Naive thymus-derived CD8-positive, alpha-beta T cell (primary cell): Measurements from ENCODE around the gene C1QTNF6. TPM values are rescaled to one million over a fixed set of nuclear protein-coding genes. Genes with fewer than 3 reads are reported as not detected.
A peak's percentile ranks its signal among the peaks of the same experiment; 100 is the strongest.

Source experiments
- ATAC-seq, 2 donors: fragments of 150-1000 bp; cut with Tn5 transposase in 1 of 2; sonication (Bioruptor Pico), chemical (Tn5 transposase) in 1 of 2; 1 replicate in 1 of 2; 2 replicates in 1 of 2; pipeline ENCODE4 v1.10.0; 2021; ENCODE audit warnings: mild to moderate bottlenecking in 2 of 2, moderate library complexity in 2 of 2
- POLR2A ChIA-PET: fragments of 350-600 bp; sonication (Branson Sonifier 250); formaldehyde crosslinking; loops from one replicate; lab custom pipeline; 2021; ENCODE audit warnings: antibody characterized with exemption; lab: Charles Lee
- DNase-seq, 10 donors: peaks; one replicate each; pipeline versions ENCODE4 v3.0.0 to v3.0.0-alpha.2; 2020 to 2022
- H3K27ac Mint-ChIP-seq, 10 donors: one replicate each; pipeline ENCODE4 v1.8.0; 2020 to 2022; ENCODE audit warnings: mild to moderate bottlenecking in 10 of 10, mixed read lengths in 10 of 10, moderate library complexity in 4 of 10, inconsistent platforms in 1 of 10
- H3K27me3 Mint-ChIP-seq, 5 donors: one replicate each; pipeline ENCODE4 v1.8.0; 2021 to 2022; ENCODE audit warnings: mixed read lengths in 5 of 5
- H3K36me3 Mint-ChIP-seq, 3 donors: one replicate each; pipeline ENCODE4 v1.8.0; 2020 to 2022; ENCODE audit warnings: mixed read lengths in 3 of 3, mild to moderate bottlenecking in 2 of 3, inconsistent platforms in 1 of 3
- H3K4me1 Mint-ChIP-seq, 4 donors: one replicate each; pipeline ENCODE4 v1.8.0; 2021 to 2022; ENCODE audit warnings: mixed read lengths in 4 of 4
- H3K4me3 Mint-ChIP-seq, 10 donors: one replicate each; pipeline ENCODE4 v1.8.0; 2020 to 2022; ENCODE audit warnings: mild to moderate bottlenecking in 10 of 10, mixed read lengths in 10 of 10, moderate library complexity in 6 of 10, inconsistent platforms in 1 of 10
- H3K9me3 Mint-ChIP-seq, 9 donors: one replicate each; pipeline ENCODE4 v1.8.0; 2020 to 2022; ENCODE audit warnings: mixed read lengths in 9 of 9, mild to moderate bottlenecking in 3 of 9, inconsistent platforms in 1 of 9, moderate library complexity in 1 of 9
- polyA plus RNA-seq, 3 donors: library from polyadenylated mRNA; unstranded; fragments of 300-500 nt; fragmentation: Illumina TruSeq; gene quantifications; one replicate each; pipeline ENCODE4 v1.2.3, GENCODE V29; 2021
- total RNA-seq, 8 experiments: library from RNA in 2 of 8; stranded (reverse) in 2 of 8; gene quantifications; one replicate each; pipeline ENCODE4 v1.2.3 and lab custom pipeline; 2021 to 2026

Gene C1QTNF6
- total and polyA plus RNA-seq, 5 experiments from 2014 or later = 0.68 to 25.7 (median 4.0) TPM

DNA sequence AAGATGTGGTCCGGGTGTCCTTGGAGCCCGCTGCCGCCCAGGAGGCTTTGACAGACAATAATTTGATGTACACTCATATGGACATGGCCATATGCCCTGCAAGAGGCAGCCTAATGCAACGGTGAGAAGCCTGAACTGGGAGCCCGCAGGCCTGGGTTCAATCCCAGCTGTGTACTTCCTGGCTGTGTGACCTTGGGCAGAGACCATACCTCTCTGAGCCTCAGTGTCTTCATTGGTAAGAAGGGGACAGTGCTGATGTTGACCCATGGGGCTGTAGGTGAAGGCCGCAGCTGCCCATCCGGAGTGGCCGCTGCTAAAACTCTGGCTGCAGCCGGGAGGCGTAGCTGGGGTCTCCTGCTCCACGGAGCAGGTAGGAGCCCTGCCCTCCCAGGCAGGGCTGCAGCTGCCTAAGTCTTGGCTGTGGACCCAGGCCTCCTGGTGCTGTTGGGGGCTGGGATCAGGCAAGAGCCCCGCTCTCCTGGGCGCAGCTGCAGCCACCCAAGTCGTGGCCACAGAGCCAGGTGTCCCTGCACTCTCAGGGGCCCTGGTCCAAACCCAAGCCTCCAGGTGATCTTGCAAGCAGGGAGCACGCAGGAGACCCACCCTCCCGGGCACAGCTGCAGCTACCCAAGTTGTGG, 47.2 kb downstream of the C1QTNF6 start:
- H3K4me3 Mint-ChIP-seq = no peak overlapping the region
- POLR2A ChIA-PET = interaction anchor here (1.7 to 2.4 kb wide), 2 partner anchors 9 to 25 kb away, joined by 4 to 10 read pairs; partner anchors contain the start of gene IL2RB
- H3K4me1 Mint-ChIP-seq = peaks cover 23 to 52% (median 38%) of the 10 kb centered on the region in 4 donors
- no peaks in the 10 kb centered on the region for H3K27me3 Mint-ChIP-seq
- H3K36me3 Mint-ChIP-seq = peaks cover 3 to 79% (median 20%) of the 10 kb centered on the region in 3 donors
- H3K9me3 Mint-ChIP-seq = no peaks in the 10 kb centered on the region
- H3K27ac Mint-ChIP-seq = peak overlapping the region in 7 of 10 donors; percentile 23 to 80 (median 70)
- peak in 1 of 10 donors; percentile 37 for DNase-seq
- ATAC-seq = no peak

DNA sequence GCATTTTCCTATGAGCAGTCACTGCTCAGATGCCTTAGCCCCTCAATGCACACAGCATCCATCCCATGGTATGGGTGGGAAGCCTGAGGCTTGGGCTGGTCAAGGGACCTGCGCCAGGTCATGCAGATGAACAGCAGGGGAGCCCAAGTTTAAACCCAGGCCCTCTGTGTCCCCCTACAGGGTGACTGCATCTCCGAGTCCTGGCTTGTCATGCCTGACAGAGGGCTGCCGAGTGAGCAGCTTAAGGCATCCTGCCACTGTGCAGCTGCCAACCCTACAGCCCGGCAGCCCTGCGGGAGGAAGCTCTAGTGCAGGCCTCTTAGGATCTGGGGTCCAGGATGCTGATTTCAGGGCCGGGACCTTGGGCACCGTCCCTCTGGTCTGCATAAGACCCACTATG, 48.3 kb downstream of the C1QTNF6 start:
- Mint-ChIP-seq H3K4me1 (peaks cover 16 to 45% (median 28%) of the 10 kb centered on the region in 4 donors), H3K4me3 (no peak overlapping the region), H3K36me3 (peaks cover 3 to 83% (median 20%) of the 10 kb centered on the region in 3 donors), H3K9me3 (no peaks in the 10 kb centered on the region), H3K27me3 (no peaks in the 10 kb centered on the region), H3K27ac (peak overlapping the region in 2 of 10 donors; percentile 55 to 58)
- peak in 1 of 10 donors; percentile 59 for DNase-seq
- POLR2A ChIA-PET = interaction anchor here (1.0 to 2.4 kb wide), 2 partner anchors 10 to 26 kb away, joined by 3 to 10 read pairs; partner anchors contain the start of gene IL2RB
- no peak for ATAC-seq

DNA sequence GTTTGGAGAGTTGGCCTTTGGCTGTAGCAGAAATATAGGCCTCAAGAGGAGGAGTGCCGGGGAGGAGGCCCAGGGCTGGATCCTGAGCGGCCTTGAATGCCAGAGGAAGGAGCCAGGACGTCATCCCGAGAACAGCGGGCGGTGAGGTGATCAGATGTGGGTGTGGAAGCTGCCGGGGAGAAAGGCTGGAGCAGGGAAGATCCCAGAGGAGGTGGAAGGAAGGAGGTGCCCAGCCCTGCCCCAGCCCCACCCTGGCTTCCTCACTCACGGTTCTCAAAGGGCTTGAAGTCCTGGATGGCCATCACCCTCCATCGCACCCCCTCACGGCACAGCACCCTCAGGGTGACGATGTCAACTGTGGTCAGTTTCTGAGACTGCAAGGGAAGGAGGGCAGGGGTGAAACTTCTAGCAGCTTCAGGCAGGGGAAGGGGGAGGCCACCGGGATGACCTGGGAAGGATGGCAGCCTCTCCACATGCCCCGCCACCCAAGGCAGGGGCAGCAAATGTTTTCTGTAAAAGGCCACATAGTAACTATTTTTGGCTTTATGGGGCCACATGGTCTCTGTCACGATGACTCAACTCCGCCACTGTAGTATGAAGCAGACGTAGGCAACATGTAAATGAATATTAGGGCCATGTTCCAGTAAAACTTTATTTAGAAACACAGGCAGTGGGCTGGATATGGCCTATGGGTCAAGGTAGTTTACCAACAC, 49.0 kb downstream of the C1QTNF6 start:
- peak in 1 of 10 donors; percentile 52 for DNase-seq
- H3K4me1 Mint-ChIP-seq = peaks cover 14 to 42% (median 21%) of the 10 kb centered on the region in 4 donors

DNA sequence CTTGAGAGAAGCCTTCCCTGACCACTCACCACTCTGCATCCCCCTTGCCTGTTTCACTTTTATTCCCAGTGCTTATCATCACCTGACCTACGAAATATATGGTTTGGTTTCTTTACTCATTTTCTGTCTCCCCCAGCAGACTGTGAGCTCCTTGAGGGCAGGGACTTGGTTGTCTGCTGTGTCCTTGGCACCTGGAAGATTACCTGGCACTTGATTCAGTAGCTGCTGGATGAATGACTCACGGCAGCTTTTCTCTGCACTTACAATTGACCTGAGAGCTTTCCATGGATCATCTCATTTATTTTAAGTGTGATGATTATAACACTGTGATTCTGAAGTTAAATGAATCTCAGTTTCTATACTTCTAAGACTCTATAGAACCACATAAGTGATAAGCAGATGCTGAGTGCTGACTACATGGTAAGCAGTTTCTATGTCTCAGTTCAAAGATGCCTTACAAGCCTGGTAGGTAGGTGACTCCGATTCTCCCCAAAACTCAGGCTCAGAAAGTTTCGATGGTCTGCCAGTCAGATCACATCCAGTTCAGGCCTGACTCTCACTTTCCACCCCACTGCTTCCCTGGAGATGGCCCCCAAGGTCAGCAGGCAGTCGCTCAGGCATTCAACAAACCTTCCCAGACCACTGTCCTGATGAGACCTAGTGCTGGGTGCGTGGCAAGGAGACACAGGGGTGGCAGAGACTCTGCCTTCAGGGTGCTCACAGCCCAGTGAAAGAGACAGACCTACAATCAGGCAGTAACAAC, 50.0 kb downstream of the C1QTNF6 start:
- Mint-ChIP-seq H3K36me3 (peaks cover 3 to 83% (median 13%) of the 10 kb centered on the region in 3 donors), H3K27me3 (no peaks in the 10 kb centered on the region), H3K9me3 (no peaks in the 10 kb centered on the region), H3K27ac (peak overlapping the region; percentile 48 to 90 (median 80)), H3K4me3 (no peak overlapping the region), H3K4me1 (peaks cover 9 to 33% (median 14%) of the 10 kb centered on the region in 4 donors)
- POLR2A ChIA-PET = interaction anchor here (2.9 kb wide), 1 partner anchor 11 kb away, joined by 14 read pairs; the partner anchor contains the start of gene IL2RB
- DNase-seq (no peak), ATAC-seq (no peak)

More for the DNA sequence above, 49.0 kb downstream of the C1QTNF6 start:
- no peak for ATAC-seq
- H3K27me3 Mint-ChIP-seq = no peaks in the 10 kb centered on the region
- H3K9me3 Mint-ChIP-seq = no peaks in the 10 kb centered on the region
- H3K4me3 Mint-ChIP-seq = no peak overlapping the region
- peak overlapping the region in 9 of 10 donors; percentile 37 to 89 (median 79) for H3K27ac Mint-ChIP-seq
- POLR2A ChIA-PET = interaction anchor here (1.0 kb wide), 1 partner anchor 27 kb away, joined by 3 read pairs; no protein-coding TSS in a partner anchor
- H3K36me3 Mint-ChIP-seq = peaks cover 3 to 83% (median 18%) of the 10 kb centered on the region in 3 donors

DNA sequence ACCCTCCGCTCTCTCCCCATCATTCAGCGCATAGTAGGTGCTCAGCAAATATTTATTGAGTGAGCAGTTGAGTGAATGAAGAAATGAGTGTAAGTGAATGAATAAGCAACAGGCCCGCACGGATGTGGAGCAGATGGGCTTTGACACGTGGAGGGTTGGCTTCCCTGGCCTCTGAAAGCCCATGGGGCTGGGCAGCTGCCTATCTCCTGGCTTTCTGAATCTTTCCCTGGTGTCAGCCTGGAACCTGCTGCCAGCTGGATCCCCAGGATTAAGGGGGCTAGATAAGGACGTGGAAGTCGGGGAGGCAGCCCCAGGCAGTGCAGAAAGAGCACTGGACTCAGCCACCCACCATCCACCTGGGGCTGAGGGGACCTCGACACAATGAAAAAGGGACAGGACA, 50.9 kb downstream of the C1QTNF6 start:
- no peak overlapping the region for H3K4me3 Mint-ChIP-seq

DNA sequence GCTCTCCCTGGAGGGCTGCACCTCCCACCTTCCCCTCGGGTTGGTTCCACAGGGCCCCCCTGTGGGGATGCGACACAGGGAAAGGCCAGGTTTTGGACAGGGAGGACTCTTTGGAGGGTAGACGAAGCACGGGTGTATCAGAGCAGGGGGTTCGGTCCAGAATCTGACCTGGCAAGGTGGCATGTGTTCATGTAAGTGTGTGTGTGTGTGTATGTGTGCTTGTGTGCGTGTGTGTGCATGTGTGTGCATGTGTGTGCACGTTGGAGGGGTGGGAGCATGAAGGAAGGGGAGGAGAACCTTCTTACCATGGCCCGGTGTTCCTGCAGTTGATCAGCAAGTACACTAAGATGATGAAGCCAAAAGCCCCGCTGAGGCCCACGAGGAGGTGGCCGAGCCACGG, 53.0 kb downstream of the C1QTNF6 start:
- Mint-ChIP-seq H3K27me3 (no peaks in the 10 kb centered on the region), H3K27ac (peak overlapping the region in 3 of 10 donors; percentile 25 to 70 (median 53)), H3K4me1 (peaks cover 8 to 37% (median 17%) of the 10 kb centered on the region in 4 donors), H3K4me3 (no peak overlapping the region), H3K36me3 (peaks cover 3 to 87% (median 10%) of the 10 kb centered on the region in 3 donors), H3K9me3 (no peaks in the 10 kb centered on the region)
- DNase-seq (no peak), ATAC-seq (no peak)
- POLR2A ChIA-PET = interaction anchor here (0.7 to 2.9 kb wide), 2 partner anchors 14 to 15 kb away, joined by 3 to 14 read pairs; partner anchors contain the start of gene IL2RB

More for the DNA sequence above, 50.9 kb downstream of the C1QTNF6 start:
- Mint-ChIP-seq H3K36me3 (peaks cover 3 to 83% (median 10%) of the 10 kb centered on the region in 3 donors), H3K9me3 (no peaks in the 10 kb centered on the region), H3K27me3 (no peaks in the 10 kb centered on the region), H3K4me1 (peaks cover 7 to 35% (median 16%) of the 10 kb centered on the region in 4 donors), H3K27ac (peak overlapping the region in 9 of 10 donors; percentile 56 to 90 (median 79))
- POLR2A ChIA-PET = interaction anchor here (2.9 kb wide), 1 partner anchor 12 kb away, joined by 14 read pairs; the partner anchor contains the start of gene IL2RB
- DNase-seq (no peak), ATAC-seq (no peak)

DNA sequence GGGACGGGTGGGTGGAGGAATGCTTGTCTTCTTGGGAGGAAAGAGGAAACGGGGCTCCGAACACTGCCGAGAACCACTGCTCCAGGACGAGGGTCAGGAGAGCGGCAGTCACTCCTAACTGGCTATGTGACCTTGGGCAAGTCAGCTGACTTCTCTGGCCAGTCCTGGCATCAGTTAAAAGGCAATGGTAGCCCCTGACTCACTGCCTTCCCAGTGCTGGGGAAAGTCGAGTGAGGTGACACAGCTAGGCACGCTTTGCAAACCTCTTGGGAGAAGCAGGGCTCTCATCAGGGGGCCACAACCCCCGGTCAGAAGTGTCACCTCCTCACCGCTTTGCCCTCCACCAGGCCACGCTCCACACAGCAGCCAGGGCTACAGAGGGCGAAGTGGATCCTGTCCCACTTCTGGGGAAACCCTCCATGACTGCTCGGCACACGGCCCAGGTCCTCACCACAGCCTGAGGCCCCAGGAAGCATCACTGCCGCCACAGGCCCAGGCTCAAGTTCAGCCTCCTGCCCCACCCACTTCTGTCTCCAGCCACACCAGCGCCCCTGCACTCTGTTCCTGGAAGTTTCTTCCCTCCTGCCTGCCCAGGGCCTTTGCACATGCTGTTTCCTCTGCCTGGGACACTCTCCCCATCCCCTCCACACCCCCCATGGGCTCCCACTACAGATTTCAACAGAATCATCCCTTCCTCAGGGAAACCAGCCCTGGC, 54.6 kb downstream of the C1QTNF6 start:
- Mint-ChIP-seq H3K36me3 (peaks cover 0 to 80% (median 10%) of the 10 kb centered on the region in 3 donors), H3K27me3 (no peaks in the 10 kb centered on the region), H3K27ac (peak overlapping the region in 7 of 10 donors; percentile 34 to 79 (median 67)), H3K4me3 (no peak overlapping the region), H3K4me1 (peaks cover 7 to 33% (median 18%) of the 10 kb centered on the region in 4 donors), H3K9me3 (no peaks in the 10 kb centered on the region)
- no peak for ATAC-seq
- DNase-seq = no peak
- POLR2A ChIA-PET = interaction anchor here (1.9 kb wide), 1 partner anchor 11 kb away, joined by 8 read pairs; no protein-coding TSS in a partner anchor

DNA sequence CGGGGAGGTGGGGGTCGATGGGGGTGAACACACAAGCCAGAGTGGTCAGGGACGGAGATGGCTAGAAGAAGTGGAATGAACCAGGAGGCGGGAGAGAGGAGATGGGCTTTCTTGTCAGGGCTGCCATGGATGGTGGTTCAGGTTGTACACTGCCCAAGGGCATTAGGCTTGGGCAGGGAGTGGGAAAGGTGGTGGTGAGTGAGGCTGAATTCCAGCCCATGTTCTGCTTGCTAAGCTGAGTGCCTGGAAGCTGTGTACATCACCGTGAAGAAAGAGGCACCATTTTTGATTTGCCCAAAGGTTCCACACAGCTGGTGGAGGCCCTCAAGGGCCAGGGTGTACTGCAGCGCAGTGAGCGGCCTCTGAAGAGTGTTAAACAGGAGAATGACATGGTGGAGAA, 55.3 kb downstream of the C1QTNF6 start:
- ATAC-seq = no peak
- Mint-ChIP-seq H3K27ac (peak overlapping the region in 9 of 10 donors; percentile 19 to 86 (median 74)), H3K36me3 (peaks cover 0 to 80% (median 10%) of the 10 kb centered on the region in 3 donors), H3K4me3 (no peak overlapping the region), H3K4me1 (peaks cover 4 to 26% (median 15%) of the 10 kb centered on the region in 4 donors), H3K9me3 (no peaks in the 10 kb centered on the region), H3K27me3 (no peaks in the 10 kb centered on the region)
- DNase-seq = no peak
- POLR2A ChIA-PET = interaction anchor here (1.1 to 1.9 kb wide), 2 partner anchors 10 to 13 kb away, joined by 3 to 8 read pairs; no protein-coding TSS in a partner anchor

Other genes starting within 250 kb of the C1QTNF6 start
- gene TST, start 168.8 kb downstream of the C1QTNF6 start, total RNA-seq = not detected
- 1 to 10 TPM in 1 of 3 donors, not detected in 2; 1.5 TPM for gene TST, start 168.8 kb downstream of the C1QTNF6 start, polyA plus RNA-seq
- gene MPST, start 168.5 kb downstream of the C1QTNF6 start, total RNA-seq = 1 to 10 TPM; 1.1 to 1.5 TPM
- 1 to 10 TPM in 2 of 3 donors, under 1 TPM in 1; 0.34 to 9.7 (median 1.8) TPM for gene MPST, start 168.5 kb downstream of the C1QTNF6 start, polyA plus RNA-seq
- 10 to 100 TPM; 26.1 to 26.6 TPM for gene KCTD17, start 136.5 kb downstream of the C1QTNF6 start, total RNA-seq
- 10 to 100 TPM in 2 of 3 donors, 1 to 10 TPM in 1; 9.1 to 12.1 (median 10.3) TPM for gene KCTD17, start 136.5 kb downstream of the C1QTNF6 start, polyA plus RNA-seq
- gene TMPRSS6, start 78.5 kb downstream of the C1QTNF6 start, total RNA-seq = under 1 TPM; 0.27 to 0.36 TPM
- under 1 TPM; 0.05 to 0.09 (median 0.06) TPM for gene TMPRSS6, start 78.5 kb downstream of the C1QTNF6 start, polyA plus RNA-seq
- gene IL2RB, start 38.3 kb downstream of the C1QTNF6 start, total RNA-seq = 10 to 100 TPM; 31.1 to 34.2 TPM
- 100 to 1,000 TPM in 1 of 3 donors, 10 to 100 TPM in 2; 74.9 to 113 (median 81.1) TPM for gene IL2RB, start 38.3 kb downstream of the C1QTNF6 start, polyA plus RNA-seq
- gene SSTR3, start 24.2 kb upstream of the C1QTNF6 start, total RNA-seq = 10 to 100 TPM; 13.5 to 13.7 TPM
- 1 to 10 TPM; 2.9 to 7.3 (median 4.2) TPM for gene SSTR3, start 24.2 kb upstream of the C1QTNF6 start, polyA plus RNA-seq
- gene RAC2, start 56.0 kb upstream of the C1QTNF6 start, total RNA-seq = 100 to 1,000 TPM; 295 to 297 TPM
- 1,000 to 10,000 TPM in 2 of 3 donors, 100 to 1,000 TPM in 1; 740 to 1,115 (median 1,110) TPM for gene RAC2, start 56.0 kb upstream of the C1QTNF6 start, polyA plus RNA-seq
- gene CYTH4, start 94.3 kb upstream of the C1QTNF6 start, total RNA-seq = 100 to 1,000 TPM; 177 to 193 TPM
- gene CYTH4, start 94.3 kb upstream of the C1QTNF6 start, polyA plus RNA-seq = 10 to 100 TPM; 48.9 to 60.8 (median 54.6) TPM
- under 1 TPM; 0.55 to 0.88 TPM for gene ELFN2, start 239.2 kb upstream of the C1QTNF6 start, total RNA-seq
- gene ELFN2, start 239.2 kb upstream of the C1QTNF6 start, polyA plus RNA-seq = not detected